OCI-LY1 (cell line): ENCODE measurements around the gene ZNF148.

Source experiments
- H2AFZ ChIP-seq: fragments of 200-600 bp; sonication (generic), shearing (Covaris generic); 2 replicates; pipeline ENCODE4 v1.6.0; 2014; ENCODE audit warnings: antibody characterized with exemption, mild to moderate bottlenecking, low read length
- H3F3A ChIP-seq: fragments of 200-600 bp; sonication (generic), shearing (Covaris generic); 2 replicates; pipeline ENCODE4 v1.6.0; 2014; ENCODE audit warnings: mild to moderate bottlenecking, antibody characterized with exemption, low read length, moderate library complexity; ENCODE audit not compliant: insufficient read depth
- H3K27ac ChIP-seq: fragments of 200-600 bp; sonication (generic); 2 replicates; pipeline ENCODE4 v1.5.1; 2014; ENCODE audit warnings: low read length, mixed run types, mild to moderate bottlenecking, low read depth; ENCODE audit not compliant: poor library complexity, severe bottlenecking
- H3K27me3 ChIP-seq: fragments of 200-600 bp; sonication (generic); 2 replicates; pipeline ENCODE4 v1.6.0; 2014; ENCODE audit warnings: antibody characterized with exemption, mild to moderate bottlenecking, low read length, moderate library complexity; ENCODE audit not compliant: insufficient read depth
- H3K36me3 ChIP-seq: fragments of 200-600 bp; sonication (generic); 2 replicates; pipeline ENCODE4 v1.6.1; 2014; ENCODE audit warnings: mild to moderate bottlenecking, antibody characterized with exemption, low read length, moderate library complexity, mixed read lengths; ENCODE audit not compliant: insufficient read depth
- H3K4me1 ChIP-seq: fragments of 200-600 bp; sonication (generic); 2 replicates; pipeline ENCODE4 v1.5.1; 2014; ENCODE audit warnings: mild to moderate bottlenecking, low read length, moderate library complexity; ENCODE audit not compliant: insufficient read depth, severe bottlenecking
- H3K4me2 ChIP-seq: fragments of 200-600 bp; sonication (generic), shearing (Covaris generic); 2 replicates; pipeline ENCODE4 v1.6.1; 2014; ENCODE audit warnings: low read length
- H3K4me3 ChIP-seq: fragments of 200-600 bp; sonication (generic); 2 replicates; pipeline ENCODE4 v1.5.1; 2014; ENCODE audit warnings: low read length, low read depth, mild to moderate bottlenecking, mixed read lengths; ENCODE audit not compliant: poor library complexity, severe bottlenecking
- H3K79me2 ChIP-seq: fragments of 200-600 bp; shearing (Covaris generic); 2 replicates; pipeline ENCODE4 v1.6.1; 2016; ENCODE audit warnings: mixed run types, low read length, mixed read lengths; ENCODE audit not compliant: insufficient read depth
- H3K9ac ChIP-seq: fragments of 200-600 bp; sonication (generic), shearing (Covaris generic); 2 replicates; pipeline ENCODE4 v1.6.1; 2014; ENCODE audit warnings: mild to moderate bottlenecking, low read length, mixed read lengths
- H3K9me2 ChIP-seq: fragments of 200-600 bp; sonication (generic), shearing (Covaris generic); 2 replicates; pipeline ENCODE4 v1.6.1; 2014; ENCODE audit warnings: low read depth, mild to moderate bottlenecking, low read length, mixed read lengths
- H3K9me3 ChIP-seq: fragments of 200-600 bp; shearing (Covaris generic); 2 replicates; pipeline ENCODE4 v1.6.1; 2014; ENCODE audit warnings: low read length, mixed read lengths
- H4K20me1 ChIP-seq: fragments of 200-600 bp; sonication (generic), shearing (Covaris generic); 2 replicates; pipeline ENCODE4 v1.6.0; 2016; ENCODE audit warnings: mild to moderate bottlenecking, low read length; ENCODE audit not compliant: insufficient read depth
- EZH2 ChIP-seq: fragments of 200-600 bp; sonication (generic), shearing (Covaris generic); IDR thresholded peaks from 2 replicates; pipeline ENCODE4 v1.8.0; 2017; ENCODE audit warnings: borderline replicate concordance, mixed run types, mild to moderate bottlenecking, antibody characterized with exemption, low read length, moderate library complexity, mixed read lengths
- TF ChIP-seq, protein P1 (sequence below): fragments of 200-600 bp; sonication (generic), shearing (Covaris generic); IDR thresholded peaks from 2 replicates; pipeline ENCODE4 v1.5.1; 2017; ENCODE audit warnings: mild to moderate bottlenecking, antibody characterized with exemption, low read length, moderate library complexity, mixed read lengths

Gene ZNF148

GRCh38 chr3:125266971-125267370, 108.2 kb downstream of the ZNF148 start:
- Histone ChIP-seq H2AFZ (no peak overlapping the region), H3K79me2 (no peaks in the 10 kb centered on the region), H3K27me3 (no peaks in the 10 kb centered on the region), H3K4me2 (no peak overlapping the region), H3K9me3 (no peaks in the 10 kb centered on the region), H3K9me2 (no peaks in the 10 kb centered on the region), H3K36me3 (peaks cover 7% of the 10 kb centered on the region; the same call in 1 of the 2 replicates), H3F3A (no peaks in the 10 kb centered on the region), H3K4me1 (no peaks in the 10 kb centered on the region), H3K27ac (no peak overlapping the region), H3K9ac (no peak overlapping the region), H3K4me3 (no peak overlapping the region), H4K20me1 (no peaks in the 10 kb centered on the region)
- TF ChIP-seq EZH2 = no peak
- TF ChIP-seq, protein P1, sequence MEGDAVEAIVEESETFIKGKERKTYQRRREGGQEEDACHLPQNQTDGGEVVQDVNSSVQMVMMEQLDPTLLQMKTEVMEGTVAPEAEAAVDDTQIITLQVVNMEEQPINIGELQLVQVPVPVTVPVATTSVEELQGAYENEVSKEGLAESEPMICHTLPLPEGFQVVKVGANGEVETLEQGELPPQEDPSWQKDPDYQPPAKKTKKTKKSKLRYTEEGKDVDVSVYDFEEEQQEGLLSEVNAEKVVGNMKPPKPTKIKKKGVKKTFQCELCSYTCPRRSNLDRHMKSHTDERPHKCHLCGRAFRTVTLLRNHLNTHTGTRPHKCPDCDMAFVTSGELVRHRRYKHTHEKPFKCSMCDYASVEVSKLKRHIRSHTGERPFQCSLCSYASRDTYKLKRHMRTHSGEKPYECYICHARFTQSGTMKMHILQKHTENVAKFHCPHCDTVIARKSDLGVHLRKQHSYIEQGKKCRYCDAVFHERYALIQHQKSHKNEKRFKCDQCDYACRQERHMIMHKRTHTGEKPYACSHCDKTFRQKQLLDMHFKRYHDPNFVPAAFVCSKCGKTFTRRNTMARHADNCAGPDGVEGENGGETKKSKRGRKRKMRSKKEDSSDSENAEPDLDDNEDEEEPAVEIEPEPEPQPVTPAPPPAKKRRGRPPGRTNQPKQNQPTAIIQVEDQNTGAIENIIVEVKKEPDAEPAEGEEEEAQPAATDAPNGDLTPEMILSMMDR = no peak

DNA sequence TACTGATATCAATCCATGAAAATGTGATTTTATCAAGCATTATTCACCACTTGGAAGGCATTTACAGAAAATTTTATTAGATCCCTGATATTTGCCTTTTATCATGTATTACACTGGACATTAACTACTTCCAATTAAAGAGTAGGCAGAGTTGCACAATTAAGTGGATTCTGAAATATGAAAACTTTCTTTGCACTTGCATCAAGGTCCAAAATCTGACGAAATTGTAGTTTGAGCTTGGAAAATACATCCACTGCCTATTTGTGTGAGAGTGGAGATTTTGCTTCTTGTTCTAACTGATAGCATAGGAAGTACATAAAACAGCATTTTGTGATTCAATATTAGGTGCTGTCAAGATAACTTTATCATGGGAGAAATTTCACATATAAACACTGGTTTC, 113.0 kb downstream of the ZNF148 start:
- Histone ChIP-seq H3K9me2 (no peaks in the 10 kb centered on the region), H3K9ac (no peak overlapping the region), H2AFZ (no peak overlapping the region), H3K4me3 (no peak overlapping the region), H3K36me3 (peaks cover 4% of the 10 kb centered on the region), H3F3A (no peaks in the 10 kb centered on the region), H3K4me2 (no peak overlapping the region), H3K4me1 (no peaks in the 10 kb centered on the region), H3K9me3 (no peaks in the 10 kb centered on the region), H3K79me2 (no peaks in the 10 kb centered on the region), H3K27me3 (no peaks in the 10 kb centered on the region), H3K27ac (no peak overlapping the region), H4K20me1 (no peaks in the 10 kb centered on the region)
- TF ChIP-seq, protein P1 = no peak
- TF ChIP-seq EZH2 = no peak

DNA sequence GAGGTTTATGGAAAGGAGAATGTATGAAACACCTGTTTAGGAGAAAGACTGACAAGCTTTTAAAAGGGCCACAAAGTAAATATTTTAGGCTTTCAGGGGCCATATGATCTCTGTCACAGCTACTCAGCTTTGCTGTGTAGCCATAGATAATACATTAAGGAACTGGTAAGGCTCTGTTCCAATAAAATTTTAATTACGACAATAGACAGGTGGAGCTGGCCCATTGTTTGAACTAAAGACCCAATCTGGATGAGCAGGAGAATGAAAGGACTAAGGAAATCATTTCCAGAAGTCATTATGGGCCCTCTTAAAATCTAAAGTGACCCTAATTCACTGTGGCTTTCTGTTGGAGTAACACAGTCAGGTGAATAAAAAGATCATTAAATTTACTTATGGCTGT, 114.1 kb downstream of the ZNF148 start:
- no peaks in the 10 kb centered on the region for H3K9me2 ChIP-seq
- no peak overlapping the region for H3K27ac ChIP-seq
- no peaks in the 10 kb centered on the region for H3K79me2 ChIP-seq
- no peaks in the 10 kb centered on the region for H3F3A ChIP-seq
- no peak overlapping the region for H3K4me2 ChIP-seq
- no peak for TF ChIP-seq EZH2
- TF ChIP-seq, protein P1 = no peak
- no peak overlapping the region for H3K9ac ChIP-seq
- no peak overlapping the region for H3K4me3 ChIP-seq
- no peak overlapping the region for H2AFZ ChIP-seq
- no peaks in the 10 kb centered on the region for H3K27me3 ChIP-seq
- peaks cover 12% of the 10 kb centered on the region for H3K36me3 ChIP-seq
- H4K20me1 ChIP-seq = no peaks in the 10 kb centered on the region
- no peaks in the 10 kb centered on the region for H3K9me3 ChIP-seq
- H3K4me1 ChIP-seq = no peaks in the 10 kb centered on the region
